ENCODE measurements around the gene C16orf96. TPM values are rescaled to one million over a fixed set of nuclear protein-coding genes. Genes with fewer than 3 reads are reported as not detected.

C16orf96 gene
- total and polyA plus RNA-seq, 2 of the 8 experiments (the other 6 are each of a cell fraction or from before 2014, with no cell fraction given), result 1.0 to 1.3 TPM

GRCh38 chr16:4588961-4589360, 32.8 kb downstream of the C16orf96 start:
- H3K4me1 ChIP-seq (replicated peaks in 1 of 4; ENCODE audit: control insufficient read depth in 3 of 4, insufficient read depth in 4 of 4, low read length in 3 of 4), result peaks cover 0 to 15% (median 10%) of the 10 kb centered on the region in 4 experiments; a peak in 6 of 7 replicates
- no peak overlapping the region for H2BK15ac ChIP-seq (ENCODE audit: low read length)
- no peak overlapping the region for H3K4me3 ChIP-seq (ENCODE audit: extremely low read depth in 1 of 4, insufficient read depth in 2 of 4, low read depth in 3 of 4, low read length in 4 of 4)
- 89% methylated on average over 6 of the region's 6 CpGs; no CpG with 5 or more reads in 1 of the 2 experiments for WGBS, 2 experiments (ENCODE audit: extremely low coverage in 1 of 2, insufficient coverage in 1 of 2, insufficient read length in 1 of 2, insufficient replicate concordance in 2 of 2, low coverage in 1 of 2, low lambda C conversion rate in 2 of 2, missing lambda C conversion rate in 1 of 2)
- H3K9ac ChIP-seq (replicated peaks in 1 of 4; ENCODE audit: extremely low read depth in 1 of 4, low read depth in 3 of 4, low read length in 3 of 4), result no peak overlapping the region
- H4K5ac ChIP-seq (ENCODE audit: insufficient read length, low read depth, low read length), result no peak overlapping the region
- H2BK120ac ChIP-seq (replicated peaks; ENCODE audit: low read depth, low read length), result no peak overlapping the region
- H3K56ac ChIP-seq (replicated peaks; ENCODE audit: insufficient read length, low read depth, low read length), result no peak overlapping the region
- no peak overlapping the region for H2BK20ac ChIP-seq (ENCODE audit: low read length)
- H2AK5ac ChIP-seq (ENCODE audit: low read depth, low read length), result no peak overlapping the region
- DNase-seq (ENCODE audit: low read depth in 1 of 2, low spot score in 2 of 2), result no peak
- H3K23me2 ChIP-seq (ENCODE audit: low read depth, low read length), result no peaks in the 10 kb centered on the region
- no peak overlapping the region for H3K23ac ChIP-seq (ENCODE audit: insufficient read length)
- H3K18ac ChIP-seq (ENCODE audit: extremely low read depth, low read length), result no peak overlapping the region
- no peak overlapping the region for H3K27ac ChIP-seq (ENCODE audit: low read depth, low read length)
- no peak overlapping the region for H3K14ac ChIP-seq (ENCODE audit: insufficient read length)
- H4K91ac ChIP-seq (replicated peaks; ENCODE audit: insufficient read length, low read length), result no peak overlapping the region
- no peaks in the 10 kb centered on the region for H4K20me1 ChIP-seq (replicated peaks in 1 of 2; ENCODE audit: control insufficient read depth in 1 of 2, insufficient read depth in 2 of 2, low read length in 2 of 2)
- no peaks in the 10 kb centered on the region for H3K36me3 ChIP-seq (ENCODE audit: control insufficient read depth in 2 of 4, insufficient read depth in 4 of 4, low read length in 3 of 4)
- no peak overlapping the region for H2BK12ac ChIP-seq (ENCODE audit: low read depth, low read length)
- no peak overlapping the region for H3K4me2 ChIP-seq (ENCODE audit: insufficient read depth in 1 of 2, low read depth in 2 of 2, low read length in 2 of 2)
- H3K4ac ChIP-seq (replicated peaks; ENCODE audit: insufficient read length, low read depth, low read length), result no peak overlapping the region
- no peak for FAIRE-seq
- no peak overlapping the region for H4K8ac ChIP-seq (ENCODE audit: extremely low read depth, insufficient read depth, low read length)
- ChIA-PET CTCF (ENCODE audit: partially characterized antibody) (interaction anchor here (1.1 to 8.9 kb wide), 7 partner anchors 14 to 112 kb away, joined by 3 to 157 read pairs (median 7); partner anchors contain the start of gene MGRN1), POLR2A (ENCODE audit: partially characterized antibody) (interaction anchor here (1.2 to 12.8 kb wide), 2 partner anchors 10 to 23 kb away, joined by 3 to 126 read pairs; partner anchors contain the start of gene UBALD1)
- no peak overlapping the region for H2BK5ac ChIP-seq (ENCODE audit: low read depth, low read length)
- no peaks in the 10 kb centered on the region; a peak in 1 of 7 replicates for H3K27me3 ChIP-seq (replicated peaks in 1 of 4; ENCODE audit: control insufficient read depth in 3 of 4, extremely low read depth in 1 of 4, insufficient read depth in 3 of 4, low read length in 3 of 4)
- H3K9me3 ChIP-seq (ENCODE audit: insufficient read depth in 2 of 2, low read depth in 1 of 2, low read length in 1 of 2), result peaks cover 8% of the 10 kb centered on the region in 2 experiments; a peak in 3 of 4 replicates
- H3K79me2 ChIP-seq (ENCODE audit: control insufficient read depth in 1 of 2, insufficient read depth in 2 of 2, low read length in 2 of 2), result no peaks in the 10 kb centered on the region
- no peaks in the 10 kb centered on the region for H3K79me1 ChIP-seq (ENCODE audit: low read depth, low read length)
- TF ChIP-seq CHD1 (IDR thresholded peaks at IDR 0.05; ENCODE audit: low read depth, low read length), result no peak
- no peak for TF ChIP-seq CTBP2 (IDR thresholded peaks at IDR 0.05; ENCODE audit: borderline replicate concordance, insufficient read depth, insufficient read length, low read length)
- TF ChIP-seq SIRT6 (IDR thresholded peaks at IDR 0.05; ENCODE audit: low read length), result no peak
- TF ChIP-seq HDAC2 (IDR thresholded peaks at IDR 0.05; ENCODE audit: borderline replicate concordance in 1 of 2, low read depth in 2 of 2, low read length in 2 of 2), result no peak
- TF ChIP-seq KDM5A (IDR thresholded peaks at IDR 0.05; ENCODE audit: low read length), result no peak
- no peak for TF ChIP-seq JUND (IDR thresholded peaks at IDR 0.05; ENCODE audit: low read length)
- no peak for TF ChIP-seq RXRA (IDR thresholded peaks at IDR 0.05; ENCODE audit: insufficient read depth, low read depth, low read length)
- TF ChIP-seq SIX5 (IDR thresholded peaks at IDR 0.05; ENCODE audit: low read depth, low read length), result no peak
- no peak for TF ChIP-seq ASH2L (IDR thresholded peaks at IDR 0.05; ENCODE audit: low read length)
- no peak overlapping the region for H2AFZ ChIP-seq (ENCODE audit: low read length)

All from H1 (cell line).